Activated naive CD8-positive, alpha-beta T cell treated with anti-CD3 and anti-CD28 coated beads, Interleukin-2, amount 50 U/mL, for 24 hours (primary cell): ENCODE results near the gene CTRL.

ENCODE experiments used
- ATAC-seq: fragments of 150-1000 bp; cut with Tn5 transposase; one replicate; pipeline ENCODE4 v1.10.0; 2021
- DNase-seq: peaks from one replicate; pipeline ENCODE4 v3.0.0; 2021
- H3K27ac Mint-ChIP-seq: one replicate; pipeline ENCODE4 v1.8.0; 2021; ENCODE audit warnings: mild to moderate bottlenecking, mixed read lengths
- H3K27me3 Mint-ChIP-seq: one replicate; pipeline ENCODE4 v1.8.0; 2021; ENCODE audit warnings: mixed read lengths
- H3K36me3 Mint-ChIP-seq: one replicate; pipeline ENCODE4 v1.8.0; 2021; ENCODE audit warnings: low read depth, mixed read lengths
- H3K4me1 Mint-ChIP-seq: one replicate; pipeline ENCODE4 v1.8.0; 2021; ENCODE audit warnings: mixed read lengths
- H3K4me3 Mint-ChIP-seq: one replicate; pipeline ENCODE4 v1.8.0; 2021; ENCODE audit warnings: mild to moderate bottlenecking, moderate library complexity, mixed read lengths
- H3K9me3 Mint-ChIP-seq: one replicate; pipeline ENCODE4 v1.8.0; 2021; ENCODE audit warnings: mixed read lengths

Gene CTRL

GRCh38 chr16:67884684-67885083 is 47.0 kb downstream of the CTRL start, which contains the start of gene NRN1L:
TSS of gene NRN1L (plus strand) at chr16:67884885. CDS start at chr16:67884904, 19 bp downstream.
- no peak for DNase-seq
- no peak for ATAC-seq
- Mint-ChIP-seq H3K4me1 (no peaks in the 10 kb centered on the region), H3K36me3 (peaks cover 5% of the 10 kb centered on the region), H3K27ac (peak within 1 kb of the TSS; percentile 64), H3K27me3 (no peaks in the 10 kb centered on the region), H3K9me3 (no peaks in the 10 kb centered on the region), H3K4me3 (no peak within 1 kb of the TSS)

- H3K4me1 Mint-ChIP-seq: no peaks in the 10 kb centered on the region
- H3K27me3 Mint-ChIP-seq: no peaks in the 10 kb centered on the region
- DNase-seq: peak; percentile 81
- no peaks in the 10 kb centered on the region for H3K9me3 Mint-ChIP-seq
- peak; percentile 67 for ATAC-seq
- no peak overlapping the region for H3K4me3 Mint-ChIP-seq
- no peak overlapping the region for H3K27ac Mint-ChIP-seq
- H3K36me3 Mint-ChIP-seq: peaks cover 6% of the 10 kb centered on the region
Measured at GRCh38 chr16:67883872-67884261, 47.8 kb downstream of the CTRL start.

GRCh38 chr16:67883146-67883871 is 48.4 kb downstream of the CTRL start:
- no peak overlapping the region for H3K27ac Mint-ChIP-seq
- no peaks in the 10 kb centered on the region for H3K9me3 Mint-ChIP-seq
- DNase-seq (no peak), ATAC-seq (no peak)
- no peaks in the 10 kb centered on the region for H3K4me1 Mint-ChIP-seq
- no peak overlapping the region for H3K4me3 Mint-ChIP-seq
- peaks cover 7% of the 10 kb centered on the region for H3K36me3 Mint-ChIP-seq
- H3K27me3 Mint-ChIP-seq: no peaks in the 10 kb centered on the region

GRCh38 chr16:67882374-67883145 is 49.1 kb downstream of the CTRL start:
- no peak for DNase-seq
- no peak for ATAC-seq
- no peaks in the 10 kb centered on the region for H3K27me3 Mint-ChIP-seq
- H3K9me3 Mint-ChIP-seq: no peaks in the 10 kb centered on the region
- no peak overlapping the region for H3K27ac Mint-ChIP-seq
- no peaks in the 10 kb centered on the region for H3K4me1 Mint-ChIP-seq
- peaks cover 13% of the 10 kb centered on the region for H3K36me3 Mint-ChIP-seq
- H3K4me3 Mint-ChIP-seq: no peak overlapping the region

- H3K4me3 Mint-ChIP-seq: no peak overlapping the region
- ATAC-seq: no peak
- no peaks in the 10 kb centered on the region for H3K9me3 Mint-ChIP-seq
- no peak overlapping the region for H3K27ac Mint-ChIP-seq
- H3K27me3 Mint-ChIP-seq: no peaks in the 10 kb centered on the region
- peaks cover 18% of the 10 kb centered on the region for H3K36me3 Mint-ChIP-seq
- DNase-seq: no peak
- H3K4me1 Mint-ChIP-seq: no peaks in the 10 kb centered on the region
Measured at GRCh38 chr16:67881621-67882161, 50.0 kb downstream of the CTRL start.

GRCh38 chr16:67880584-67880983 is 51.1 kb downstream of the CTRL start:
- H3K27ac Mint-ChIP-seq: no peak overlapping the region
- ATAC-seq (no peak), DNase-seq (no peak)
- no peaks in the 10 kb centered on the region for H3K9me3 Mint-ChIP-seq
- peaks cover under 1% of the 10 kb centered on the region for H3K4me1 Mint-ChIP-seq
- peaks cover 18% of the 10 kb centered on the region for H3K36me3 Mint-ChIP-seq
- H3K4me3 Mint-ChIP-seq: no peak overlapping the region
- H3K27me3 Mint-ChIP-seq: no peaks in the 10 kb centered on the region

GRCh38 chr16:67879936-67880335 is 51.7 kb downstream of the CTRL start:
- Mint-ChIP-seq H3K4me3 (no peak overlapping the region), H3K27ac (no peak overlapping the region), H3K4me1 (peaks cover 7% of the 10 kb centered on the region), H3K27me3 (no peaks in the 10 kb centered on the region), H3K9me3 (no peaks in the 10 kb centered on the region), H3K36me3 (peaks cover 18% of the 10 kb centered on the region)
- ATAC-seq: no peak
- no peak for DNase-seq
